GM12874 (cell line): ENCODE results near the gene SYNGR1.

Experiments used
- CTCF ChIP-seq: IDR thresholded peaks from 2 replicates; pipeline ENCODE4 v1.5.1; 2011; ENCODE audit warnings: low read depth, mild to moderate bottlenecking, control low read depth, low read length, moderate library complexity; ENCODE audit not compliant: insufficient read depth

The SYNGR1 gene

GRCh38 chr22:39405346-39406085, 55.7 kb downstream of the SYNGR1 start:
- TF ChIP-seq CTCF, result no peak

- TF ChIP-seq CTCF, result no peak
Observed at GRCh38 chr22:39408173-39408572, 58.4 kb downstream of the SYNGR1 start.

GRCh38 chr22:39408807-39409206, 59.0 kb downstream of the SYNGR1 start:
- no peak for TF ChIP-seq CTCF

- TF ChIP-seq CTCF, result no peak
Observed at GRCh38 chr22:39409516-39410029, 59.8 kb downstream of the SYNGR1 start.

- TF ChIP-seq CTCF, result no peak
Observed at GRCh38 chr22:39410264-39410663, 60.5 kb downstream of the SYNGR1 start.

- no peak for TF ChIP-seq CTCF
Observed at GRCh38 chr22:39414377-39414776, 64.6 kb downstream of the SYNGR1 start.

GRCh38 chr22:39414886-39415285, 65.1 kb downstream of the SYNGR1 start:
- no peak for TF ChIP-seq CTCF
